Right lung (tissue), 10 donors: ENCODE results near the gene SERPING1. TPM values are rescaled to one million over a fixed set of nuclear protein-coding genes. Genes with fewer than 3 reads are reported as not detected.

ENCODE experiments used
- DNase-seq, 2 donors: peaks; one replicate each; pipeline ENCODE4 v3.0.0-alpha.2; 2013
- long read RNA-seq, 8 donors: transcript quantifications; one replicate each; lab custom pipeline, GENCODE V29; 2026
- polyA plus RNA-seq, 5 donors: library from polyadenylated mRNA; unstranded; fragments of 120-200 nt; gene quantifications; one replicate each; pipeline versions ENCODE4 v1.2.1 to v1.2.3, GENCODE V29; 2013; ENCODE audit warnings: inconsistent platforms in 1 of 5, low replicate concordance in 1 of 5; ENCODE audit not compliant: insufficient read length in 5 of 5, insufficient read depth in 1 of 5

Gene SERPING1
- 100 to 1,000 TPM; 172 to 210 (median 183) TPM for polyA plus RNA-seq
- long read RNA-seq, donor 1, transcript SERPING1-201 (8 exons, 2,002 nt): minor isoform, 7 of 315 reads
- long read RNA-seq, donor 1, transcript SERPING1-209 (2 exons, 908 nt): major isoform, 16 of 315 reads
- long read RNA-seq, donor 1, partial matches to known transcripts: 289 of 315 reads
- long read RNA-seq, donor 1, other reads (novel, unspliced or antisense): 0 of 315 reads
- long read RNA-seq, donor 2, transcript SERPING1-201 (8 exons, 2,002 nt): major isoform, 5 of 100 reads
- long read RNA-seq, donor 2, partial matches to known transcripts: 89 of 100 reads
- long read RNA-seq, donor 2, other reads (novel, unspliced or antisense): 0 of 100 reads
- long read RNA-seq, donor 3, transcript SERPING1-210 (6 exons, 1,004 nt): minor isoform, 6 of 187 reads
- long read RNA-seq, donor 3, transcript SERPING1-209 (2 exons, 908 nt): major isoform, 14 of 187 reads
- long read RNA-seq, donor 3, partial matches to known transcripts: 163 of 187 reads
- long read RNA-seq, donor 3, other reads (novel, unspliced or antisense): 0 of 187 reads
- long read RNA-seq, donor 4, transcript SERPING1-201 (8 exons, 2,002 nt): minor isoform, 6 of 142 reads
- long read RNA-seq, donor 4, transcript SERPING1-209 (2 exons, 908 nt): major isoform, 9 of 142 reads
- long read RNA-seq, donor 4, partial matches to known transcripts: 127 of 142 reads
- long read RNA-seq, donor 4, other reads (novel, unspliced or antisense): 0 of 142 reads
- long read RNA-seq, donor 5, transcript SERPING1-209 (2 exons, 908 nt): minor isoform, 12 of 240 reads
- long read RNA-seq, donor 5, transcript SERPING1-201 (8 exons, 2,002 nt): major isoform, 17 of 240 reads
- long read RNA-seq, donor 5, transcript SERPING1-210 (6 exons, 1,004 nt): minor isoform, 7 of 240 reads
- long read RNA-seq, donor 5, partial matches to known transcripts: 204 of 240 reads
- long read RNA-seq, donor 5, other reads (novel, unspliced or antisense): 0 of 240 reads
- long read RNA-seq, donor 6, transcript SERPING1-201 (8 exons, 2,002 nt): major isoform, 18 of 225 reads
- long read RNA-seq, donor 6, transcript SERPING1-210 (6 exons, 1,004 nt): minor isoform, 7 of 225 reads
- long read RNA-seq, donor 6, transcript SERPING1-209 (2 exons, 908 nt): minor isoform, 12 of 225 reads
- long read RNA-seq, donor 6, partial matches to known transcripts: 188 of 225 reads
- long read RNA-seq, donor 6, other reads (novel, unspliced or antisense): 0 of 225 reads
- long read RNA-seq, donor 7, transcript SERPING1-201 (8 exons, 2,002 nt): major isoform, 16 of 182 reads
- long read RNA-seq, donor 7, transcript SERPING1-209 (2 exons, 908 nt): minor isoform, 5 of 182 reads
- long read RNA-seq, donor 7, transcript SERPING1-210 (6 exons, 1,004 nt): minor isoform, 15 of 182 reads
- long read RNA-seq, donor 7, partial matches to known transcripts: 146 of 182 reads
- long read RNA-seq, donor 7, other reads (novel, unspliced or antisense): 0 of 182 reads
- long read RNA-seq, donor 8, partial matches to known transcripts: 58 of 66 reads
- long read RNA-seq, donor 8, other reads (novel, unspliced or antisense): 0 of 66 reads

DNA sequence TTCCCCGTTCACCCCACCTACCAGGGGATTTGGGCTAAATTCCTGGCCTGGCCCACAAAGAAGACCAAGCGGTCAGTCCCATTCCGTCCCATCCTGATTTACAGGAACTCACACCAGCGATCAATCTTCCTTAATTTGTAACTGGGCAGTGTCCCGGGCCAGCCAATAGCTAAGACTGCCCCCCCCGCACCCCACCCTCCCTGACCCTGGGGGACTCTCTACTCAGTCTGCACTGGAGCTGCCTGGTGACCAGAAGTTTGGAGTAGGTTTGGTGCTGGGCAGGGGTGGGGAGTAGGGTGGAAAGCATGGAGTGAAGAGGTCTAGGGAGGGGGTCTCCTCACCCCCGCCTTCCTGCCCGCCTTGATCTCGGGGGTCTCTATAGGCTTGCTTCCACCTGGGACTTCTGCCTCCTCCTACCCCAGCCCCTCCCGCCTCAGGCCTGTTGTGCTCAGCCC is at the start of gene SERPING1:
Gene SERPING1 (plus strand): TSS at position 225 of the 455 bp plus-strand sequence. CDS start 586 bp downstream, outside the sequence.
- peak; percentile 55 for DNase-seq

DNA sequence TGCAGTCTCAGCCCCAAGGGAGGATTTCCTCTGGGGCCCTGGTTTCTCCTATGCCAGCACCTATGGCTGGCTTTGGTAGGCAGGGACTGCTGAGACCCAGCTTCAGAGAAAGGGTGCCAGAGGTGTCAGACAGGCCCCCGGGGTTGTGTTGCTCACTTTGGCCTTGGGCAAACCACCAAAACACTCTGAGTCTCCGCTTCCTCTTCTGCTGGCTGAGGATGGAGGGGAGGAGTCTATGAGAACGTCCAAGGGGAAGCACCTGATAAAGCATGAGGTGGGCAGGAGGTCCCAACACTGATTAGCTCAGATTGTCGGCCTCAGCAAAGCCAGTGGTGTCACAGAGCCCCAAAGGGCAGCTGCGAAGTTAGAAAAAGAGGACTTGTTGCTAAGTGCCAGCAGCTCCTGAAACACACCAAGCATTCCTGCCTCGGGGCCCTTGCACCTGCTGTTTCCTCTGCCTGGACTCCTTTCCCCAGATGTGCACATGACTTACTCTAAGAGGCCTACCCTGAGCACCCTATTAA is 49.6 kb upstream of the SERPING1 start:
- DNase-seq: no peak

DNA sequence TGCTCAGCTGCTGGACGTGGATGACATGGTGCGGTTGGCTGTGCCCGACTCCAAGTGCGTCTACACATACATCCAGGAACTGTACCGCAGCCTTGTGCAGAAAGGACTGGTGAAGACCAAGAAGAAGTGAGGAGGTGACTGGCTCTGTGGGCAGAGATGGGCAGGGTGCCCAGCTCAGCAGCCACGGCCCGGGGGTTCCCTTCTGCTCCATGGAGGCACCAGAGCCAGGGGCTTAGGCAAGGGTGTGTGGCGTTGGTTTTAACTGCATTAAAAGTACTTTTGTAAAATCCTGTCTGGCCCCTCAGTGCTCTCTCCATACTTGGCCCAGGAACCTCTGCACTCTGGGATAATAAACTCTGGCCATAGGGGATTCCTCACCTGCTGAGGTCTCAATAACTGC is 47.5 kb upstream of the SERPING1 start:
- DNase-seq: no peak

- DNase-seq: no peak
Observed at GRCh38 chr11:57551941-57552340, 45.5 kb upstream of the SERPING1 start.

DNA sequence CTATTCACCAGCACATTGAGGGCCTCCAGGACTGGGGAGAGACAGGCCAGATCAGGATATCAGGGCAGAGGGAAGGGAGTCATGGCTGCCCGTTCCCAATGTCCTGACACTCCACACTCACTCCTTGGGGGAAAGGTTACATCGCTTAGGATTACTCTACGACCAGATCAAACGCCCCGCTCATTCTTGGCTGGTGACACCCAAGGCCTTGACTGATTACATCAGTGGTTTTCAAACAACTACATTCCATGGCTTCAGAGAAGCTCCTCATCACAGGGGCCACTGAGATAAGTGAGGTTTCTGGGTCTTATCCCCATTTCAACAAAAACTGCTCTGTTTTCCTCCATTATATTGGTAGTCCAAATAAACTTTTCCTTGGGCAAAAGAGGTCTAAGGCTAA is 45.0 kb upstream of the SERPING1 start:
- DNase-seq: no peak

GRCh38 chr11:57555393-57555792 is 42.1 kb upstream of the SERPING1 start:
- no peak for DNase-seq

- DNase-seq: no peak
Observed at GRCh38 chr11:57556041-57556440, 41.4 kb upstream of the SERPING1 start.

GRCh38 chr11:57560146-57560545 is 37.3 kb upstream of the SERPING1 start:
- DNase-seq: no peak

DNA sequence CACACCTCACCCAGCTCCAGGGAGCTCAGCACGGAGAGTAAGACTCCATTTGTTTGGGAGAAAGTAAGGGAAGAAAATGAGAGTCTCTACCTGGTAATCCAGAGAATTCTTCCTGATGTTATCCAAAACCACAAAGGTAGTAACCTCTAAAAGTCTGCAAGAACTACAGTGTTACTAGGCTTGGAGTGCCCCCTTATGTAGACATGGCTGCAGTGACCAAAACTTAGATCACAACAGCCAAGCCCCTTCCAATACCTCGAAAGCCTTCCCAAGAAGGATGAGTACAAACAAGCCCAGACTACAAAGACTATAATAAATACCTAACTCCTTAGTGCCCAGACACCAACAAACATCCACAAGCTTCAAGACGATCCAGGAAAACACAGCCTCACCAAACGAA is 34.9 kb upstream of the SERPING1 start:
- DNase-seq: no peak

DNA sequence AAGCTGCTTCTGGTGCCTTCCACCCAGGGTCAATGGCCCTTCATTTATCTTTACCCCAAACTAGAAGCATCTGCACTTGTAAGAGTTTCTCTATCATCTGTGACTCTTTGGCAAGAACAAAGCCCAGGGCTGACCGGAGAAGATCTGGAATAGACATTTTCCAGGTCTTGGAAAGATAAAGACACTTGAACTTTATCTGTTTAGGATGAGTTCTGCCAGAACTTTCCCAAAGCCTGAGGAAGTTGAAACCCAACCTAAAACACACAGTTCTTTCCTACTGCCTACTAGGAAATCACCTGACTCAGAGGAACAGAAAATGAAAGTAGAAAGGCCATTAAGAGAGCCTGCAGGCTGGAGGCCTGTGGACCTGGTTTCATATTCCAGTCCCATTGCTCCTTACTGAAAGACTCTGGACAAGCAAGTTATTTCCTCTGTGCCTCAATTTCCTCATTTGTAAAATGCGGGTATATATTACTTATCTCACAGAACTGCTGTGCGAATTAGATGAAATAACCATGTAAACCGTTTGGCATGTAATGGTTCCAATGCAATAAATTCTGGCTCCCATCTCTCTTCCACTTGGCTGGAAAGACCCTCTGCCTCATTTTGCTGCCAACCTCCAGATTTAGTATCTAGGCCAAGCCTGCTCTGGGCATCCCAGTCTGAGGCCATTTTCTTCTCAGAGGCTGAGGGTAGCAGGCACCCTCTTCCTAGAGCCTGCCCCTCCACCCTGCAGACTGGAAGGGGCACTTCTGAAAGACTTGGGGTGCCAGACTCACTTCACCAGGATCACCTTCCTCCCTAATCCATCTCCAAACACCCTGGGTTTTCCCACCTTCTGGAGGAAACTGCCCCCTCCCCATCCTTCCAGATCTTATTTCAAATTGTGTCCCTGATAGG is 31.2 kb upstream of the SERPING1 start:
- peak; percentile 21 to 29 for DNase-seq

DNA sequence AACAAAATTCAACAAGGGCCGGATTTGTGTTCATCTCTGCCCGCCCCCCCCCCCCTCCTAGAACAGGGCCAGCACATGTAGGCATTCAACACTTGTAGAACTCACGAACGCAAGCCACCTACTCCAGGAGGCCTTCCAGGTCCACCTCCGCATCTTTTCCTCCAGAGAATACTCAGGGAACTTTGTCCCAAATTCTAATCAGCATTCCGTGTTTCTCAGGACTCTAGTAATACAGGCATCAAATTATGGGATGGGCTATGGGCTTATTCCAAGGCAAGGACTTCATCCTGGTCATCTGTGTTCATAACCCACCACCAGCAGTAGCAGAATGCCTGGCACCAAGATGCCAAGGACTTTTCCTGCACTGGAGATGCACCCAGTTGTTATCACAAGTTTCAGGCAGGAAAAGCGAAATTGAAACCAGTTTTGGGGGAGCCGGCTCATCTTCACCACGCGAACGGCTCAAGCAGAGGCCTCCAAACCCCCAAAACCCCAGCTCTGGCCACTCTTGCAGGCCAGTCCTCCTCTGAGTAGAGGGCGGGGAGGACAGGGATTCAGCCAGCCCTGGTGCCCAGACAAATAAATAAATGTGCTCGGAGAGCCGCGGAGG is 30.5 kb upstream of the SERPING1 start:
- no peak for DNase-seq

DNA sequence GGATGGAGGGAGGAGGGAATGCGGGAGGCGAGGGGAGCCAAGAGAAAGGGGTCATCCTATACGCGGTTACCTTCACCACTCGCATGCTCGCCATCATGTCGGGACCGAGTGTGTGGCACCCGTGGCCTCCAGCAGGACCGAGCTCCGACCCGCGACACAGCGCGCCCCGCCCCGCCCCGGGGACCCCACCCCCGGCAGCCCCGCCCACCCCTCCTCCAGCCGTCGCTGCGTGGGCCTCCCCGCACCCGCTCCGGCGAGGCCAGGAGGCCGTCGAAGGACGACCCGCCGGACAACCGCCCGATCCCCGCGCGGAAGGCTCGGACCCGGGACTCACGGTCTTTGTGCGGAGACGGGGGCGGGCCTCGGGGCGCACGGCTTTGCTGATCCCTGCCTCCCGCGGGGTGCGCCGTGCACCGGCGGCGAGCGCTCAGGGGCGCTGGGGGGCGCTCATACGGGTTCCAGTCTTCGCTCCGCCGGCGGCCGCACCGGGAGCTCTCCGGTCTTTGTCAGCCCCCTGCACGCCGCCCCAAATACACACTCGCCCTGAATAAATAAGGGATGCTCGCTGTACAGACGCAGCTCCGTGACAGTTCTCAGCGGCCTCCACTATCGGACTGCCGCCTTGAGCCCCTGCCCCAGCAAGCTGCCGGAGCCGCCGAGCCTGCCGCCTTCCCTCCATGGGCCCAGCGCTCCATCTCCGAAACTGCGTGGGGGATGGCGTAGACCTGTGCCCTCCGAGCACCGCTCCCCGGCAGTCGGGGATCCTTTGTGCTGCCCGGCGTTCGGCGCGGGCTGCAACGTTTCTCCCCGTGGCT is 29.8 kb upstream of the SERPING1 start, which contains the start of gene UBE2L6:
Gene UBE2L6 (minus strand): TSS at position 158 of the 815 bp plus-strand sequence. CDS start 61 bp downstream, at position 97.
- peak; percentile 60 to 77 for DNase-seq

GRCh38 chr11:57568330-57568766 is 29.1 kb upstream of the SERPING1 start:
- DNase-seq: peak in 1 of 2 donors; percentile 84

- DNase-seq: no peak
Observed at GRCh38 chr11:57571606-57572005, 25.9 kb upstream of the SERPING1 start.

GRCh38 chr11:57574061-57574460 is 23.4 kb upstream of the SERPING1 start:
- DNase-seq: no peak

DNA sequence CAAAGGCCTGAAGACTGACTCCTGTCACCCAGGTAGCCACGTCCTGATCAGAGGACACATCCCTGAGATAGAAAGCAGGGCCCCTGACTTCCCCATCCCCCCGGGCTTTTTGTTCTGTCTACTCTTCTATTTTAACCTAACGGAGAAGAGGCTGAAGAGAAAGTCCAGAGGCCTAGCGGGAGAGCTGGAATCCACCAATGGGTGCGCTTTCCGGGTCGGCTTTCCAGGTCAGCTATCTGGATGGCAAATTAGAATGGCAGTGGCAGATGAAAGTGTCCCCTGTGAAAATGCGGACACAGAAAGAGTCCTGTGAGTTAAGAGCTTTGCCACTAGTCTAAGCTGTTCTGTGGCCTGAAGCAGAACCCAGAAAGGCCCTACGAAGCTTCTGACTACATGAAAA is 13.1 kb upstream of the SERPING1 start:
- DNase-seq: no peak

GRCh38 chr11:57585301-57585700 is 12.2 kb upstream of the SERPING1 start:
- DNase-seq: no peak

DNA sequence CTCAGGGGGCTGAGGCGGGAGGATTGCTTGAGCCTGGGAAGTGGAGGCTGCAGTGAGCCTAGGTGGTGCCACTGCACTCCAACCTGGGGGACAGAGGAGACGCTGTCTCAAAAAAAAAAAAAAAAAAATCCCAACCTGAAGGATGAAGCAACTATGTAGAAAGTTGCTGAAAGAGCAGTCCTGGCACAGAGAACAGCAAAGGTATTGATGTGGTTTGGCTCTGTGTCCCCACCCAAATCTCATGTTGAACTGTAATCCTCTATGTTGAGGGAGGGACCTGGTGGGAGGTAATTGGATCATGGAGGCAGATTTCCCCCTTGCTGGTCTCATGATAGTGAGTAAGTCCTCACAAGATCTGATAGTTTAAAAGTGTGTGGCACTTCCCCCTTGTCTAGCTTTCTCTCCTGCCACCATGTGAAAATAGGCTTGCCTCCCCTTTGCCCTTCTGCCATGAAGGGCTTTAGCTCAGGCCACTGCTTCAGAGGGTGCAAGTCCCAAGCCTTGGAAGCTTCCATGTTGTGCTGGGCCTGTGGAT is 10.7 kb upstream of the SERPING1 start:
- no peak for DNase-seq
